Neural cell (in vitro differentiated cells): Measurements from ENCODE around the gene GAPDH.

Experiments
- CTCF ChIP-seq: fragments of 450-650 bp; IDR thresholded peaks from 2 replicates; pipeline ENCODE4 v1.5.1; 2014; ENCODE audit warnings: antibody characterized with exemption, mild to moderate bottlenecking, moderate library complexity; ENCODE audit not compliant: poor library complexity, severe bottlenecking
- EP300 ChIP-seq: fragments of 450-650 bp; conservative IDR thresholded peaks from 2 replicates; pipeline ENCODE4 v1.6.1; 2014; ENCODE audit warnings: antibody characterized with exemption, mild to moderate bottlenecking, moderate library complexity; ENCODE audit not compliant: poor library complexity, severe bottlenecking
- EZH2 ChIP-seq: fragments of 200-600, 300-800 bp; shearing (Covaris generic), sonication (generic); IDR thresholded peaks from 2 replicates; pipeline ENCODE4 v1.6.1; 2014; ENCODE audit warnings: antibody characterized with exemption, low read length, borderline replicate concordance, mild to moderate bottlenecking; ENCODE audit not compliant: insufficient read depth, poor library complexity, severe bottlenecking
- MXI1 ChIP-seq: fragments of 450-650 bp; conservative IDR thresholded peaks from 2 replicates; pipeline ENCODE4 v1.6.1; 2014; ENCODE audit warnings: antibody characterized with exemption, mild to moderate bottlenecking; ENCODE audit not compliant: poor library complexity, severe bottlenecking
- POLR2AphosphoS5 ChIP-seq: IDR thresholded peaks from 2 replicates; pipeline ENCODE4 v1.6.1; 2012
- RAD21 ChIP-seq: fragments of 450-650 bp; conservative IDR thresholded peaks from 2 replicates; pipeline ENCODE4 v1.6.1; 2014; ENCODE audit warnings: antibody characterized with exemption, mild to moderate bottlenecking, moderate library complexity
- REST ChIP-seq: IDR thresholded peaks from 2 replicates; pipeline ENCODE4 v1.6.1; 2012; ENCODE audit warnings: borderline replicate concordance
- SMC3 ChIP-seq: fragments of 450-650 bp; conservative IDR thresholded peaks from 2 replicates; pipeline ENCODE4 v1.6.1; 2014; ENCODE audit warnings: antibody characterized with exemption, mild to moderate bottlenecking, moderate library complexity; ENCODE audit not compliant: poor library complexity
- TAF1 ChIP-seq: IDR thresholded peaks from 2 replicates; pipeline ENCODE4 v1.6.1; 2012; ENCODE audit warnings: low read depth

- TF ChIP-seq CTCF = no peak
- TF ChIP-seq POLR2AphosphoS5 = no peak
- no peak for TF ChIP-seq RAD21
- TF ChIP-seq EZH2 = no peak
- TF ChIP-seq REST = no peak
- TF ChIP-seq TAF1 = no peak
- no peak for TF ChIP-seq SMC3
- no peak for TF ChIP-seq MXI1
- no peak for TF ChIP-seq EP300
Measured at GRCh38 chr12:6489449-6489848, 44.9 kb upstream of the GAPDH start.
